8988T (cell line): Measurements from ENCODE around the gene TMEM270.

ENCODE experiments used
- DNase-seq: peaks from one replicate; pipeline ENCODE4 v3.0.0; 2011

TMEM270 gene

DNA sequence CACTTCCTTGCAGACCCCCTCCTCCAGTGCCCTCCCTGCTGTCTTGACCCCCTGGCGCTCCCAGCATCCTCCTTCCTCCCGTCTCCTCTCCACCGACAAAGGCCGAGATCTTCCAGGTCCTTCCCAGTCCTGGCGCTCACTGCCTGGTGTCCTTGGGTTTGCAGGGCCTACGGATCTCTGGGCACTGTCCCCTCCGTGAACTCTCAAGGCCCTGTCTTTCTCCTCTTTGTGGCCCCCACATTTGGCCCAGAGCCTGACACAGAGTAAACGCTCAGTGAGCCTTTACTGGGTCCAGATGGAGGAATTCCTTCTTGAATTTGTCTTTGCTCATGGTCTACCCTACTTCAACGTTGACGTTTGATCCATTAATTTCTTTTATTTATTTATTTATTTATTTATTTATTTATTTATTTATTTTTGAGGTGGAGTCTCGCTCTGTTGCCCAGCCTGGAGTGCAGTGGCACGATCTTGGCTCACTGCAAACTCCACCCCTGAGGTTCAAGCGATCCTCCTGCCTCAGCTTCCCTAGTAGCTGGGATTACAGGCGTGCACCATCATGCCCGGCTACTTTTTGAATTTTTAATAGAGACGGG, 29.7 kb downstream of the TMEM270 start:
- DNase-seq: no peak

DNA sequence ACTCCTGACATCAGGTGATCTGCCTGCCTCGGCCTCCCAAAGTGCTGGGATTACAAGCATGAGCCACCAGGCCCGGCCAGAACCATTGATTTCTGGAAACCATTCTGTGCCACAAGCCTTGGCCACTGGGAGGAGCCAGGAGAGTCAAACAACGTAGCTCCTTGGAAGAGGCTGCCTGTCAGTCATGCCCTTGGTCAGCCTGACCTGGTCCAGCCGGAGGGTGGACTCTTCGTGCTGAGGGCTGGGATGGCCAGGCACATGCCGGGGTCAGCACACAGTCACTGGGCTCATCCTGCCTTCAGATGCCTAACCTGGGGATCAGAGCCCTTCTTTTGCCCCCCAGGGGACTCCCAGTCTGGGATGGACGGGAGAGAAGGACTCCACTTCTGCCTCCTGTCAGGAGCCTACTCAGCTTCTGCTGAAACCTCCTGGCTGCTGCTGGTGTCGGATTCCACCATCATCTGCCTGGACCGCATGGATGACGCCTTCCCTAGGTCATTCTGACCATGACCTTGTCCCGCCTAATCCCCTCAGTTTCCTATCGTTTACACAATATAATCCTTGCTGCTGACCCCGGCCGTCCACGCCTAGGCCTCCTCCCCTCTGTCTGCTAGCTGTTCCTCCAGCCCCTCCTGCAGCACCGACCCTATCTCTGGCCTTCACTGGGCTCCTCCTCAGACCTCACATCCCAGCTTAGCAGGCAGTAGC, 30.4 kb downstream of the TMEM270 start:
- peak; percentile 54 for DNase-seq

DNA sequence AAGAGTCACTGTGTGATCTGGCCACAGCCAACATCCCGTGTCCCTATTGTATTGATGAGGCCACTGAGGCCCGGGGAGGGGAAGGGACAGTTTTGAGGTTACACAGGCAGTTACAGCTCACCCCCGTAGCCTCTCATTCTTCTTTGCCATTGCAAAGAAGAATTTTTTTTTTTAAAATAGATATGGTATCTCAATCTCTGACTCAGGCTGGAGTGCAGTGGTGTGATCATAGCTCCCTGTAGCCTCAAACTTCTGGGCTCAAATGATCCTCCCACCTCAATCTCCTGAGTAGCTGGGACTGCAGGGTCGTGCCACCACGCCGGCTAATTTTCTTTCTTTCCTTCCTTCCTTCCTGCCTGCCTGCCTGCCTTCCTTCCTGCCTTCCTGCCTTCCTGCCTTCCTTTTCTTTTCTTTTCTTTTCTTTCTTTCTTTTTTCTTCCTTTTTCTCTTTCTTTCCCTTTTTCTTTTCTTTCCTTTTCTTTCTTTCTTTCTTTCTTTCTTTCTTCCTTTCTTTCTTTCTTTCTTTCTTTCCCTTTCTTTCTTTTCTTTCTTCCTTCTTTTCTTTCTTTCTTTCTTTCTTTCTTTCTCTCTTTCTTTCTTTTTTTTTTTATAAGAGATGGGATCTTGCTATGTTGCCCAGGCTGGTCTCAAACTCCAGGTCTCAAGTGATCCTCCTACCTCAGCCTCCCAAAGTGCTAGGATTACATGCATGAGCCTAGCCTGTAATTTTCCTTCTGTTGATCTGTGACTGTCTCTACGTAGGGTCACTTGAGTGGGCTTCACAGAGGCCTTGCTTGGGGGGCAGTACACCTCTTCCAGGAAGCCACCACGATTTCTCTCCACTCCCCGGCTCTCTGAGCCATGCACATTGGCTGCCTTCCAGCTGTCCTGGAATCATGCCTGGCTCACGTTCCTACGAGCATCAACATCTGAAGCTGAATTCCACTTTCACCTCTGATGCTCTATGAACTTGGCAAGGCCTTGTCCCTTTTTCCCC, 31.3 kb downstream of the TMEM270 start:
- no peak for DNase-seq

DNA sequence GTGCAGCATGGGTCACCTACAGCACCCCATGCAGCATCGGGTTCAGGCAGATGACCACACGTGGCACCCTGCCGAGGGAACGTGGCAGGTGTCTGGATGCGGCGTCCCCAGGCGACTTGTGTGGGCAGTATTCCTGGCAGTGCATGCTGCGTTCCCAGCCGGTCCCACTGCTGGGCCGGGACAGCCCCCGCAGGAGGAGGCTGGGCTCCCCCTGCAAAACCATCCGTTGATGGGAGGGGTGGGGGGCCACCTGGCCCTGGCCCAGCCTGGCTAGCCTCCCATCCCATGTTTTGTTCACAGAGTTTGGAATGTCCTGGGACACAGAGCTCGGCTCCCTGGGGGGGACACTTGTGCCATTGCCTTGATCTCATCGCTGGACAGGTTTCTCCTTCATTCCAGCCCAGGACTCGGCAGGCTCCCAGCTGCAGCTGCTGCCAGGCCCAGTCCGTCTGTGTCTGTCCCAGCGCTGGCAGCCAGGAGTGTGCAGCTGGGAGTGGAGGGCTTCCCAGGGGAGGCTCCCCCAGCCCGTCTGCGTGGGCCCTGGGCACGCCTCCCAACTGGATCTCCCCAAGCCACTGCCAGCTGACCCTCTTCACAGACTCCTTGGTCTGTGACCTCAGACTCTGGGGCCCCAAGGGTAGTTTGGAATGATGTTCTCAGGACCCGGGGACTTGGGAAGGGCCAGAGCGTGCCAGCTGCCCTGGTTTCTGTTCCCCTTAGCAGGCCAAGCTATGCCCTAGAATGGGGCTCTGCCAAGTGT, 32.6 kb downstream of the TMEM270 start:
- DNase-seq: no peak

DNA sequence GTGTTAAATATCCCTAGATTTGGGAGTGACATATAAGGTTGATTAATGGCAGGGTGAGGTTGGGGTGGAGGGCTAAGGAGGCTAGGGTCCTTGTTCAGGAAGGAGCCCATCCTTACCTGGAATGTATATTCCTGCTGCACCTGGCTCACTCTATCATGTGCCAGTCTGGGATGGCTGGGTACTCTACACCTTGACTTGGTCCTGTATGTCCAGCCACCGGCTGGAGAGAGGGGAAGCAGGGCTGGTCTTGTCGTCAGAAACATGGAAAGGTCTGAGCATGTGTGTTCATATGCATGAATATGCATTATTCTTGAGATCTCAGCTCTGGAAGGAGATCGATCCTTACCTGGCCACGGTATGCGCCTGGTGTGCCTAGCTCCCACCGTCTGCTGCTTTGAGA, 33.2 kb downstream of the TMEM270 start:
- DNase-seq: no peak

DNA sequence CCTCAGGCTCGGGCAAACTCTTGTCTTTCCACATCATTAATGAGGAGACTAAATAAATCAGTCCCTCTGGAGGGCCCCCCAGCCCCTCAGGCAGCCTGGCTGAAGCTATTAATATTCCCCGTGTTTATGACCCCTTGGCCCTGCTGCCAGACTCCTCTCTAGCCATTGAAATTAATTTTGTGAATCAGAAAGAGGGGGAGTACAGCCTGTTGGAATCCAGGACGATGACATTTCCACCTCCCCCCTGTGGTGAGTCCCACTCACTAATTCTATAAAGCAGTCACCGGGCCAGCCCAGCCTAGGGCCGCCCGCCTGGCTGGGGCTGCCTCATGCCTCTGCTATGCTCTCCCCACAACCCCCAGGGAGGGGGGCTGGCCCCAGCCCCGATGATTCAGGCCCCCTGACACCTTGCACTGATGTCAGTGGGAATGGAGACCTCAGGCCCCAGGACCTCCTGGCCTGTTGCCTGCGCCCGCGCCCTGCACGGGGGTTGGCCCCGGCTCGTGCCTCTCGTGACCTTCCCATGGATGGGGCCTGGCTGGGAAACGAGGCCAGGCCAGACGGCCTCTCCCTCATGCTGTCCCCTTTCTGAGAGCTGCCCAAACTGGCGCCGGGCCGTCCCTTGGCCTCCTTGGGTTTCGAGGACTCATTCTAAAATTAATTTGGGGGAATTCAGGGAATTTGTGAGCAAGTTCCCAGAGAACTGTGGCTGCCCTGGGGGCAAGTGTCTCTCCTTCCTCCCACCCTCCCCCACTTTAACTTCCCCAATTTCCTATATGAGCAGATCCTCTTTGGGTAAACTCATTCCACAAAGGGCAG, 34.0 kb downstream of the TMEM270 start:
- peak; percentile 62 for DNase-seq

DNA sequence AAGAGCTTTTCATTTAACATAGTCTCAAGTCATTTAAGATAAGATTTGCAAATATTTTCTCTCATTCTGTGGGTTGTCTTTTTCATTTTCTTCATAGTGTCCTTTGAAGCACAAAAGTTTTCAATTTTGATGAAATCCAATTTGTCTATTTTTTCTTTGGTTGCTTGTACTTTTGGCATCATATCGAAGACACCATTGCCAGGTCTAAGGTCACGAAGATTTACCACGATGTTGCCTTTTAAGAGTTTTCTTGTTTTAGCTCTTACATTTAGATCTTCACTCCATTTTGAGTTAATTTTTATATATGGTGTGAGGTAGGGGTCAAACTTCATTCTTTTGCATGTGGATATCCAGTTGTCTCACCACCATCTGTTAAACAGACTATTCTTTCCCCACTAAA, 34.7 kb downstream of the TMEM270 start:
- DNase-seq: no peak

DNA sequence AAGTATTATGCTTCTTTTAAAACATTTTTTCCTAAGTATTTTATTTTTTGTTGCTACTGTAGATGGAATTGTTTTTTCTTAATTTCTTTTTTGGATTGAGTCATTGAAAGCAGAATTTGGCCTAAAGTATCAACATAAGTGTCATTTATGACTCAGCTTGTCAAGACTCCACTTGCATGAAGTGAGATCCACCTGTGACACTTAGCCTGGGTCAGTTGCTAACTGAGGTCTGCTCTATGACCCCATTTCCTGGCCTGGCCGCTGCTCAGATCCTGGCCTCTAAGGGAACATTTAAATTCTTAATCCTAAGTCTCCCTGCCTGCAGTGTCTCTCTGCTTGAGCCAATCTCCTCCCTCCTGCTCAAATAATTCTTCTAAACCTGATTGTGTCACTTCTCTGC, 35.5 kb downstream of the TMEM270 start:
- no peak for DNase-seq

DNA sequence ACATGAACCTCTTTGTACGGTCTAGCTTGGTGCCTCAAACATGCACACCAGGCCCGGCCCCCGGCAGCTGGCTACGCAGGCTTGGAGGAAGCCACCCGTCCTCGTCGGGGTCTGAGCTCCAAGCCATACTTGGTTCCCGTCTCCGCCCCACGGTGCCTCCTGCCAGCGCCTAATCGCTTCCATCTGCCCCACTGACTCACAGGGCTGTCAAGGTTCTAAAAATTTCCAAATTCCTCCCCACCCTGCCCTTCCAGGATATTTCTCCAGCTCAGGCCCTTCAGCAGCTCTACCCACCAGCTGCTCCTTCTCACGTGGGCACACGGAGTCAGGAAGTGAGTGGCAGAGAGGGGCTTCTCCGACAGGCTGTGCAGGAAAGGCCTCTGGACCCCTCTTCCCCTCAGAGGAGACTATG, 38.8 kb downstream of the TMEM270 start:
- peak; percentile 38 for DNase-seq

DNA sequence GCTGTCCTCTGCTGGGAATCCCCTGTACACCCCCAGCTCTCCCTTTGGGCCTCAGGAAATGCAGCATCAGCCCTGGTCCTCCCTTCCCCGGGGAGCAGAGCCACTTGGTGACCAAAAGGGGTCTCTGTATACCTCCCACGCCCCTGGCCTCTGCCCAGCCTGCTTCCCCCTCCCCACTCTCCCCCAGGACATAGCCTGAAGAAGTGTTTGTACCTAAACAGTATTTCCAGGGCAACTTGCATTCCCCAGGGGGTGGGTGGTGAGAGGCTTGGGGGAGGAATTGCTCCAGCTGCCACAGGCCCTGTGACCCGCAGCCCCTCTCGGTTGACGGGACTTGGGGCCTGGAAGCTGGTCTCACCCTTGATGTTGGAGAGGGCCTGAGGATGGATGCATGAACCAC, 39.3 kb downstream of the TMEM270 start:
- DNase-seq: no peak

DNA sequence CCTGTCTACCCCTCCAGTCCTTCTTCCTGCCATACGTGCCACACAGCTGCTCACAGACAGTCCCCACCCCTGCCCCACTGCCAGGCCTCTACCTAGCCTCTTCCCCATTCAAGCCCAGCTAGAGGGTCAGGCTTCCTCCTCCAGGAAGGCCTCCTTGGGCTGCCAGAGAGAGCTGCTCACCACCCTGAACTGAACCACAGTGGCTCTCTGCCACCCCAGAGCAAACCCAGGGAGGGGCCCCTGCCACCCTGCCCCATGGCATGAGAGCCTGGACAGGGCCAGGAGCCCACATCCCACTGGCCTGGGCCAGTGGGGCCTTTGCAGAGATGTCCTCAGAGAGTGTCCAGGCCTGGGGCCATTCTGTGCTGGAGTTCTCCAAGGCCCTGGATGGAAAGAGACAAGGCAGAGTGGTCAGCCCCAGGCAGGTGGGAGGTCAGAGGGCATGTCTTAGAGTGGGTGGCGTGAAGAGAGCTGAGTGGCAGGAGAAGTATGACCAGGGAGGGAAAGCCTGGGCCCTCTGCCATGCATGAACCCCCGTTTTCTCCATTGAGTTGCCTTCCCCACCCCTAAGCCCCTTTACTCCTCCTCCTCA, 40.4 kb downstream of the TMEM270 start:
- no peak for DNase-seq

DNA sequence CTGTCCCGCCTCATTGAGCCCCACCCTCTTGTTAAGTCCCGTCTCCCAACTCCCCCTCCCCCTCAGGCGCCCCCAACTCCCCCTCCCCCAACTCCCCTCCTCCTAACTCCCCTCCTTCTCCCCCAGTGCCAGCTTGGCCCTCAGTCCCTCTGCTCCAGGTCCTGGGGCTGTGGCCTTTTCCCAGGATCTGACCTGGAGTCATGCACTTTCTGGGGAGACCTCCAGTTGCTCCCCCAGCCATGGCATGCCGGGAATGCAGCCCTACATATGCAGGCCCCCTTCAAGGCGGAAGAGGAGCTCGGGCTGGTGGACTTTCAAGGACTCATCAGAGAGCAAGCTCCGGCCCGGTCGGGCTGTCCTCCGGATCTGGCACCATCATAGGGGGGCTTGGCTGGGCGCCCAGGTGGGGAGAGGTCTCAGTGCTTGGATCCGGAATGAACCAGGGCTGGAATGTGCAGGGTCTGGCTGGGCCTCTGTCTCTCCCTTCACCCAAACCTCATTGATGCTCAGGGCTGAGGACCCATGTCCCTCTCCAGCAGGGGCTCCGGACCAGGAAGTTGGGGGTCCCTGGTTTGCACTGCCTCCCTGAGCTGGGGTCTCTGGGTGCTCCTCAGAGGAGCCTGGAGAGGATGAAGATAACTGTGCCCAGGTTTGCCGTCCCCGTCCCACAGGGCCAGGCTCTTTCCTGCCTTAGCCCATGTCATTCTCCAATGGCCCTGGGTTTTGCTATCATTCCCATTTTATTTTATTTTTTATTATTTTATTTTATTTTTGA, 41.1 kb downstream of the TMEM270 start:
- DNase-seq: no peak

DNA sequence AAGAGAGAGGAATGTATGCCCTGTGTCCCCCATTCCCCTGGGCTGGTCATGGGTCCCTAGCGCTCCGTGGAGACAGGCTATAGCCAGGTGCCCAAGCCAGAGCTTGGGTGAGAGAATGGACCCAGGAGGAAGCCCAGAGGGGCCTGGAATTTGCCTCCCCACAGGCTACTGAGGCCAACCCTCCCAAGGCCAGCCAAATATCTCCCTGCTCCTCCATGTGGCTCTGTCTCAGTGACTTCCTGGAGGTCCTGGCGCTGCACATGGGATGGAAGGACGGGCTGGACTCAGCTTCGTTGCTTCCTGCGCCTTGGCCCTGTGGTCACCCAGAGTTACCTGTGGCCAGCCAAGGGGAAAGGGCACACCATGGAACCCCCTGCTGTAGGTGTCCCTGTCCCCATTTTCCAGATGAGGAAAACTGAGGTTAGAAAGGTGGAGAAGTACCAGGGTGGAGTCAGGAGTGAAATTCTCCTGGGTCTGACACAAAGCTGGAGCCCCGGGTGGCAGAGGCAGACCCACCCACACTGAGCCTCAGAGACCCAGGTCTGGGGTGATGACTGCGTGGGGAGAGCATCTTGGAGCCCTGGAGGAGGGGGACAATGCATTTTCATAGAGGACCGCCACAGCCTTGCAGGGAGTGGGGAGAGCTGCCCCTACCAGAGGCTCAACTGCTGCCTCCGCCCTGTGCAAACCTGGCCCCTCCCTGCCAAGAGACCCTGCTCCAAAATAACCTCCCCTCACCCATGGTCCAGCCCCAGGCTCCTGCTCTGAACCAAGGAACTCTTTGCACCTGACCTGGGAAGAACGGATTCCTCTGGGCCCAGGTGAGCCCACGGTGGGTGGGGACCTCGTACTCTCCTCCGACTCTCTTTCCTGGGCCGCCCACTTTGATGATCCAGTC, 42.6 kb downstream of the TMEM270 start:
- DNase-seq: no peak

DNA sequence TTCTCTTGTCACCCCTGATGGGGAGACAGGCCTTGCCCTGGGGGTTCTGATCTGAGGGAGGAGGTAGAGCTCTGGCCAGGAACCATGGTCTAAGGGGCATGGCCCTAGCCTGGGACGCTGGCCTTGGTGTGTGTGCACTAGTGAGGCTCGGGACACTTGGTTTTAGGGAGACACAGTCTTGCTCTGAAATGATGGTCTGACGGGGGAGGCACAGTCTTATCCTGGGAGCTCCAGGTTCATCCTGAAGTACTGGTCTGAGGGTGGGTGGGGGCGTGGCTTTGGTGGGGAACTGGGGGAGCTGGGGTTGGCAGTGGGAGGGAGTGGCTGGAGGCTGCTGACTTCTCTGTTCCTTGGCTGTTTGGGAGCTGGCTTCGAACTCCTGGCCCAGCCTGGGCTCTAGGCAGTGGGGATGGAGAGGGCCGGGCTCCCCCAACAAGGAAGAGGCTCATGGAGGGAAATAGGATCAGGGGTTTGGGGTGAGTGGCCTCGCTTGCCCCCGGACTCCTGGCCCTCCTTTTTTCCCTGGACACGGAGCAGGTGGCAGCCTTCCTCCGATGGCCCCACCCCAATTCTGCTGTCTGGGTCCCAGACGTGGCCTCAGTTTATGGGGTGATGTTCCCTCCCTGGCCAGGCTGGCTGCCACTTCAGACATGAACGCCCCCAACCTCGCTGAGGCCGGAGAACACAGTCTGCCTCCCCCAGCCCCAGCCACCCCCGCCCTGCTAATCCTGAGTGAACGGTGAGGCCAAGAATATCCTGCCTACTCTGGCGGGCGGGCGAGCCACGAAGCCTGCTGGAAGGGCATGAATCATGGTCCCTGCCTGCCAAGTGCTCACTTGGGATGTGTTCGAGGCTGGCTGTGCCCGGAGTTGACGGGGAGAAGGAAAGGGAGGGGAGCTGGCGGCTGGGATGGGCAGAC, 43.5 kb downstream of the TMEM270 start:
- no peak for DNase-seq

DNA sequence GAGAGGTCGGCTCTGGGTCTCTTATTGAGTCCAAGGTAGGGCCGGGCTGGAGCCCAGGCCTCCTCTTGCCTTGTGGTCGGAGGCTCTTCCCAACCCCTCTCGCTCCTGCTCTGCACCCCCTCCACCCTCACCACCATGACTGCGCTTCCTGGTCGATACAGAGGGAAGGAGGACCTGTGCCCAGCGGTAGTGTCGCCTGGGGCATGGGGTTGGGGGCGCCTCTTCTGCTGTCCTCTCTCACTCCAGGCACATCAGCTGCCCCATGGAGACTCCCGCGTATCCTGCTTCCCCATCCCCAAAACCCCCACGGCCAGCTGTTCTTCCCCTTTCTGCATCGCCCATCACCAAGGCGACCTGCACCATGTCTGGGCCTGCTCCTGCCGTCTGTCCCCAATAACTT, 44.4 kb downstream of the TMEM270 start:
- DNase-seq: no peak

DNA sequence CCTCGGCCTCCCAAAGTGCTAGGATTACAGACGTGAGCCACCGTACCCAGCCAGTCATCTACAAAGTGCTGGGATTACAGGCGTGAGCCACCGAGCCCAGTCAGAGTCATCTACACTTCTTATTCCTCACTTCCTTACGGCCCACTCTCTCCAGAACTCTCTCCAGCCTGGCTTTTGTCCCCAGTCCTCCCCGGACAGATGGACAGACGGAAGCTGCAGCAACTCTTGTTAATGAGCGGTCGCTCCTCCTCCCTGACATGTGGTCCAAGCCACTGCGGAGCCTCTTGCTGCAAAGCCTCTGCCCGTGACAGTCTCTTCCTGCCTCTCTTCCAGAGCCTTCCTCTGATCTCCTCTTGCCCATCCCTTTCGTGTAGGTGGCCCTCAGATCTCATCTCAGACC, 45.9 kb downstream of the TMEM270 start:
- DNase-seq: no peak

DNA sequence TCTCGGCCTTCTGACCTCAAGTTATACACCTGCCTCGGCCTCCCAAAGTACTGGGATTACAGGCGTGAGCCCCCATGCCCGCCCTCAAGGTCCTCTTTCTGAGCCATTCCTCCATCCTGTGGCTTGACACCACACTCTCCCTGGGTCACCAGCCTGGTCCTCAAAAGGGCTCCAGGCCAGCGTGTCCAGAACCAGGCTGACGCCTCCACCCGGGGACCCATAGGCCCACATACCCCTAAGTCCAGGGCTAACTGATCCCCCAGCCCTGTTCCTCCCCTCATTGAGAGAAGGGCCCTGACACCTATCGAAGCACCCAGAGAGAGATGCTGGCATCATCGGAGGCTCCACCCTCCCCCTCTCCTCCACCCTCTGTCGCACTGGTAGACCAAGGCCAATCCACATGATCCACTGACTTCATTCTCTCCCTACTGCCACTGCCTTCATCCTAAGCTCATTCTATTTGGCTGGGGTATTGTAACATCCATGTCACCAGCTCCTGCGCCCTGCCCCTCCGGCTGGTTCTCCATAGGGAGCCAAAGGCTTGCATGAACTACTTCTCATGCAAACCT, 46.7 kb downstream of the TMEM270 start:
- DNase-seq: no peak

DNA sequence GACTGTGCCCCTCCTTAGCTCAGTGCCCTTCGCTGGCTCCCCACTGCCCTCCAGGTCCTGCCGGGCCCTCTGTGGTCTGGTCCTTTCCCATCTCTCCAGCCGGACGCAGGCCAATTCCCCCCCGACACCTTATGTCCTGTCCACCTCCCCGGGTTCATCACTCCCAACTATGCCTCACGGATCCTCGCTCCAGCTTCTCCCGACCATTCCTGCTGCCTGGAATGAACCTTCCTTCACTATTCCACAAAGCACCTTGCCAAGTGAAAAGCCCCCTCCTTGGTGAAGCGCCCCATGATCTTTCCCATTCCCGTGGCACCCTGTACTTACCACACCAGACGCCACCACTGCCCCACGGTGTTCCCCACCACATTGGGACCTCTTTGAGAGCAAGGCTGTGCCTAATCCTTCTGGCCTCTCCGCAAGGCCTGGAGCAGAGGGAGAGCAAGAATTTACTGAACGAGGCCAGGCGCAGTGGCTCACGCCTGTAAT, 47.2 kb downstream of the TMEM270 start:
- DNase-seq: no peak
